Aorta (tissue), 5 donors: Measurements from ENCODE around the gene FTO. TPM values are rescaled to one million over a fixed set of nuclear protein-coding genes. Genes with fewer than 3 reads are reported as not detected.

Experiments
- ATAC-seq: fragments of 200-7000 bp; cut with Tn5 transposase; one replicate; pipeline ENCODE4 v1.9.1; 2022; ENCODE audit warnings: moderate library complexity; ENCODE audit not compliant: low FRiP score
- DNase-seq, 2 donors: peaks; one replicate each; pipeline ENCODE4 v3.0.0-alpha.2; 2020
- H3K27ac ChIP-seq, 2 donors: one replicate each; pipeline ENCODE4 v1.5.1; 2013; ENCODE audit warnings: low read length in 2 of 2, mild to moderate bottlenecking in 2 of 2, moderate library complexity in 2 of 2, control low read depth in 1 of 2, inconsistent platforms in 1 of 2, low read depth in 1 of 2
- H3K27me3 ChIP-seq, 2 donors: one replicate each; pipeline ENCODE4 v1.6.1; 2013; ENCODE audit warnings: control low read depth in 1 of 2, low read length in 1 of 2, mild to moderate bottlenecking in 1 of 2, moderate library complexity in 1 of 2; ENCODE audit not compliant: insufficient read depth in 2 of 2, control insufficient read depth in 1 of 2
- H3K36me3 ChIP-seq, 2 donors: one replicate each; pipeline ENCODE4 v1.6.1; 2013; ENCODE audit warnings: control low read depth in 1 of 2, low read length in 1 of 2, mild to moderate bottlenecking in 1 of 2; ENCODE audit not compliant: insufficient read depth in 2 of 2, control insufficient read depth in 1 of 2
- H3K4me1 ChIP-seq, 2 donors: one replicate each; pipeline ENCODE4 v1.6.1; 2013; ENCODE audit warnings: low read length in 2 of 2, control low read depth in 1 of 2, mild to moderate bottlenecking in 1 of 2, moderate library complexity in 1 of 2; ENCODE audit not compliant: insufficient read depth in 2 of 2, control insufficient read depth in 1 of 2
- H3K4me3 ChIP-seq, 2 donors: one replicate each; pipeline ENCODE4 v1.5.1; 2013; ENCODE audit warnings: low read length in 2 of 2, control low read depth in 1 of 2, mild to moderate bottlenecking in 1 of 2
- H3K9me3 ChIP-seq: one replicate; pipeline ENCODE4 v1.6.1; 2013; ENCODE audit warnings: mild to moderate bottlenecking, low read length; ENCODE audit not compliant: control insufficient read depth
- WGBS, 2 donors: extraction: QIAGEN DNeasy Blood & Tissue Kit; methylation state at CpG; one replicate each; pipeline ENCODE4 v1.1.7; 2013; 5-methylcytosine and 5-hydroxymethylcytosine counted together
- intact Hi-C, 2 donors: fragments of 100-400 bp; cut with DNase I; formaldehyde crosslinking; loops; one replicate each; pipeline versions ENCODE4 v1.14.2 to v1.15.0; 2022
- polyA plus RNA-seq, 2 donors: library from polyadenylated mRNA; stranded (reverse); fragments of 200-250 nt; gene quantifications; one replicate each; pipeline ENCODE4 v1.2.3, GENCODE V29; 2013
- total RNA-seq, 2 donors: library from RNA; stranded (reverse); fragmentation: NEBNext Ultra II Directional; extraction: Animal tissue kit (Norgen Biotek cat#: 25700); gene quantifications; one replicate each; pipeline ENCODE4 v1.2.1, GENCODE V29; 2021
- donor health status: healthy with polysubstance abuse.
- donor health status: Bipolar disorder and iron deficiency.
- donor health status: DM: no; HTN: no; CAD: no.
- donor health status: DM: no; HTN: no; CAD: no.
- donor health status: DM: yes; HTN: yes; CAD: no.

FTO gene
- total and polyA plus RNA-seq, 4 donors, result 17.9 to 97.7 (median 55.6) TPM

GRCh38 chr16:53753431-53753830, 49.5 kb downstream of the FTO start:
- Histone ChIP-seq H3K9me3 (no peaks in the 10 kb centered on the region), H3K27ac (no peak overlapping the region), H3K4me3 (no peak overlapping the region), H3K4me1 (peaks cover 0 to 8% of the 10 kb centered on the region in 2 donors), H3K36me3 (no peaks in the 10 kb centered on the region), H3K27me3 (no peaks in the 10 kb centered on the region)
- intact Hi-C loops, result no loop called here
- DNase-seq (no peak), ATAC-seq (no peak)
- WGBS, 2 donors, result 7 to 10% methylated on average over 1 of the region's 1 CpG

- Histone ChIP-seq H3K27ac (no peak overlapping the region), H3K4me1 (peaks cover 0 to 8% of the 10 kb centered on the region in 2 donors), H3K9me3 (no peaks in the 10 kb centered on the region), H3K4me3 (no peak overlapping the region), H3K27me3 (no peaks in the 10 kb centered on the region), H3K36me3 (no peaks in the 10 kb centered on the region)
- ATAC-seq (no peak), DNase-seq (no peak)
- WGBS, 2 donors, result 76 to 77% methylated on average over 9 of the region's 9 CpGs
- intact Hi-C loops, result no loop called here
Measured at GRCh38 chr16:53755026-53755910, 51.3 kb downstream of the FTO start.

- no peak for ATAC-seq
- intact Hi-C loops, result no loop called here
- Histone ChIP-seq H3K4me3 (no peak overlapping the region), H3K36me3 (no peaks in the 10 kb centered on the region), H3K27ac (no peak overlapping the region), H3K27me3 (no peaks in the 10 kb centered on the region), H3K4me1 (peaks cover 0 to 8% of the 10 kb centered on the region in 2 donors), H3K9me3 (no peaks in the 10 kb centered on the region)
- whole genome bisulfite sequencing, 2 donors, result 68 to 72% methylated on average over 4 of the region's 4 CpGs
- DNase-seq, result no peak
Measured at GRCh38 chr16:53756275-53756996, 52.5 kb downstream of the FTO start.

GRCh38 chr16:53757971-53758609, 54.1 kb downstream of the FTO start:
- ATAC-seq, result no peak

GRCh38 chr16:53761962-53762703, 58.2 kb downstream of the FTO start:
- no peak for ATAC-seq
- H3K27me3 ChIP-seq, result no peaks in the 10 kb centered on the region
- DNase-seq, result no peak
- H3K4me1 ChIP-seq, result peaks cover 2 to 4% of the 10 kb centered on the region in 2 donors
- no peak overlapping the region for H3K27ac ChIP-seq
- intact Hi-C loops, result no loop called here
- WGBS, 2 donors, result 72% methylated on average over 4 of the region's 4 CpGs
- H3K4me3 ChIP-seq, result no peak overlapping the region
- H3K36me3 ChIP-seq, result no peaks in the 10 kb centered on the region
- no peaks in the 10 kb centered on the region for H3K9me3 ChIP-seq

More at GRCh38 chr16:53757971-53758609, 54.1 kb downstream of the FTO start:
- Histone ChIP-seq H3K27ac (no peak overlapping the region), H3K4me3 (no peak overlapping the region), H3K36me3 (no peaks in the 10 kb centered on the region), H3K27me3 (no peaks in the 10 kb centered on the region), H3K4me1 (peaks cover 0 to 6% of the 10 kb centered on the region in 2 donors), H3K9me3 (no peaks in the 10 kb centered on the region)
- 65% methylated on average over 4 of the region's 4 CpGs for WGBS, 2 donors
- DNase-seq, result no peak
- intact Hi-C loops, result no loop called here

- Histone ChIP-seq H3K4me3 (no peak overlapping the region), H3K27me3 (no peaks in the 10 kb centered on the region), H3K36me3 (no peaks in the 10 kb centered on the region), H3K27ac (no peak overlapping the region), H3K9me3 (no peaks in the 10 kb centered on the region), H3K4me1 (peaks cover 2 to 15% of the 10 kb centered on the region in 2 donors)
- WGBS, 2 donors, result 89 to 95% methylated on average over 10 of the region's 10 CpGs
- DNase-seq, result no peak
- ATAC-seq, result no peak
- intact Hi-C loops, result no loop called here
Measured at GRCh38 chr16:53766304-53767016, 62.5 kb downstream of the FTO start.

- no peak overlapping the region for H3K27ac ChIP-seq
- no peaks in the 10 kb centered on the region for H3K27me3 ChIP-seq
- DNase-seq, result no peak
- peaks cover 2 to 19% of the 10 kb centered on the region in 2 donors for H3K4me1 ChIP-seq
- H3K4me3 ChIP-seq, result no peak overlapping the region
- ATAC-seq, result no peak
- intact Hi-C loops, result no loop called here
- WGBS, 2 donors, result 69% methylated on average over 4 of the region's 4 CpGs
- no peaks in the 10 kb centered on the region for H3K36me3 ChIP-seq
- no peaks in the 10 kb centered on the region for H3K9me3 ChIP-seq
Measured at GRCh38 chr16:53768167-53768566, 64.2 kb downstream of the FTO start.

- Histone ChIP-seq H3K4me3 (no peak overlapping the region), H3K36me3 (no peaks in the 10 kb centered on the region), H3K27me3 (no peaks in the 10 kb centered on the region), H3K9me3 (no peaks in the 10 kb centered on the region), H3K4me1 (peaks cover 2 to 19% of the 10 kb centered on the region in 2 donors), H3K27ac (no peak overlapping the region)
- no peak for DNase-seq
- no peak for ATAC-seq
- intact Hi-C loops, result no loop called here
- 0 to 2% methylated on average over 1 of the region's 1 CpG for WGBS, 2 donors
Measured at GRCh38 chr16:53768593-53768992, 64.6 kb downstream of the FTO start.
